SK-N-SH treated with all-trans-retinoic acid at 6 μM for 48 hours (cell line): ENCODE data around the gene KIAA1755.

ENCODE experiments used
- ARNTL ChIP-seq: fragments of 450-650 bp; formaldehyde crosslinking; IDR thresholded peaks from 2 replicates; pipeline ENCODE4 v1.5.0; 2020; ENCODE audit warnings: low read depth, mild to moderate bottlenecking, moderate library complexity, borderline replicate concordance
- ISL1 ChIP-seq: fragments of 250-450 bp; sonication (Bioruptor Pico); IDR thresholded peaks from 2 replicates; pipeline ENCODE4 v2.1.2; 2022; ENCODE audit warnings: mild to moderate bottlenecking, moderate library complexity
- ZNF70 ChIP-seq: fragments of 450-650 bp; formaldehyde crosslinking; IDR thresholded peaks from 2 replicates; pipeline ENCODE4 v1.5.0; 2020; ENCODE audit warnings: mild to moderate bottlenecking, moderate library complexity
- TF ChIP-seq, protein P1 (sequence below): fragments of 250-450 bp; sonication (Bioruptor Pico); IDR thresholded peaks from 2 replicates; pipeline ENCODE4 v1.8.0; 2020; ENCODE audit warnings: mild to moderate bottlenecking, moderate library complexity, borderline replicate concordance

DNA sequence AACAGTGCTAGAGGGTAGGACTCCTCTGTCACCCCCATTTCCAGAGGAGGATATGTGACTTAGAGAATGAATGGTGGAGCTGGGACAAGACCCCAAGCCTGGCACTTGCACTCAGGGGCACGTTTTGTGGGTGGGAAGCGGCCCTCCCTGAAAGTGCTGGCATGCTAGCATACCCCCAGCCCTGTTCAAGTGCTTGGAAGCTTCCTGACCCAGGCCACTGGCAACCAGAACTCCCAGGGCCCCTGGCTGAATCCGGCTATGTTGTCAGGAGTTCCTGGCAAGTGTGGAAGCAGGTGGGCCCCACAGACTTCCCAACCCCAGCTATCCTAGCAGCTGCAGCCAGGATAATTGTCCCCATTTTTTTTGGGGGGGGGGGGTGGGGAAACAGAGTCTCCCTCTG, 59.9 kb downstream of the KIAA1755 start:
- TF ChIP-seq ARNTL (CRISPR knock-in tag) = no peak
- TF ChIP-seq ISL1 = no peak
- no peak for TF ChIP-seq ZNF70
- TF ChIP-seq, protein P1, sequence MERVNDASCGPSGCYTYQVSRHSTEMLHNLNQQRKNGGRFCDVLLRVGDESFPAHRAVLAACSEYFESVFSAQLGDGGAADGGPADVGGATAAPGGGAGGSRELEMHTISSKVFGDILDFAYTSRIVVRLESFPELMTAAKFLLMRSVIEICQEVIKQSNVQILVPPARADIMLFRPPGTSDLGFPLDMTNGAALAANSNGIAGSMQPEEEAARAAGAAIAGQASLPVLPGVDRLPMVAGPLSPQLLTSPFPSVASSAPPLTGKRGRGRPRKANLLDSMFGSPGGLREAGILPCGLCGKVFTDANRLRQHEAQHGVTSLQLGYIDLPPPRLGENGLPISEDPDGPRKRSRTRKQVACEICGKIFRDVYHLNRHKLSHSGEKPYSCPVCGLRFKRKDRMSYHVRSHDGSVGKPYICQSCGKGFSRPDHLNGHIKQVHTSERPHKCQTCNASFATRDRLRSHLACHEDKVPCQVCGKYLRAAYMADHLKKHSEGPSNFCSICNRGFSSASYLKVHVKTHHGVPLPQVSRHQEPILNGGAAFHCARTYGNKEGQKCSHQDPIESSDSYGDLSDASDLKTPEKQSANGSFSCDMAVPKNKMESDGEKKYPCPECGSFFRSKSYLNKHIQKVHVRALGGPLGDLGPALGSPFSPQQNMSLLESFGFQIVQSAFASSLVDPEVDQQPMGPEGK (CRISPR knock-in tag) = no peak
